ENCODE data around the gene HOXA5.

HOXA5 gene

DNA sequence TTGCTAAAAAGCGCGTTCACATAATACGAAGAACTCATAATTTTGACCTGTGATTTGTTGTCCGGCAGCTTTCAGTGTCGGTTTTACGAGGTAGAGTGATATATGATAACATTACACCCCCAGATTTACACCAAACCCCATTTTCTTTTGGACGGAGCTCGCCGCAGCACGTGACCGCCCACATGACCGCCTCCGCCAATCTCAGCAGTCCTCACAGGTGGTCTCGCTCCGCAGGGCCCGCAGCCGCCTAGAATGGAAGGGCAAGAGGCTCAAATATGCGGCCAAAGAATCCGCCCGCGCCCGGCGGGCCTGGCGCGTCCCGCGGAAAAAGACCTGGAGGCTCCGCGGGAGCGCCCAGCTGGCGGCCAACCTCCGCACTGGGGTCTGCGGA, 13.0 kb upstream of the HOXA5 start, which contains the start of gene HOXA7:
HOXA7 (minus strand) TSS at position 168 of the 391 bp plus-strand sequence; CDS start at position 38, 130 bp downstream.
- H3K27me3 ChIP-seq: peaks cover 98% of the 10 kb centered on the region
- H3K4me1 ChIP-seq: no peaks in the 10 kb centered on the region
- peak within 1 kb of the TSS; percentile 20; the same call in 1 of the 2 replicates for H3K4me3 ChIP-seq (ENCODE audit: low read depth, low read length)
- TF ChIP-seq, protein P1, sequence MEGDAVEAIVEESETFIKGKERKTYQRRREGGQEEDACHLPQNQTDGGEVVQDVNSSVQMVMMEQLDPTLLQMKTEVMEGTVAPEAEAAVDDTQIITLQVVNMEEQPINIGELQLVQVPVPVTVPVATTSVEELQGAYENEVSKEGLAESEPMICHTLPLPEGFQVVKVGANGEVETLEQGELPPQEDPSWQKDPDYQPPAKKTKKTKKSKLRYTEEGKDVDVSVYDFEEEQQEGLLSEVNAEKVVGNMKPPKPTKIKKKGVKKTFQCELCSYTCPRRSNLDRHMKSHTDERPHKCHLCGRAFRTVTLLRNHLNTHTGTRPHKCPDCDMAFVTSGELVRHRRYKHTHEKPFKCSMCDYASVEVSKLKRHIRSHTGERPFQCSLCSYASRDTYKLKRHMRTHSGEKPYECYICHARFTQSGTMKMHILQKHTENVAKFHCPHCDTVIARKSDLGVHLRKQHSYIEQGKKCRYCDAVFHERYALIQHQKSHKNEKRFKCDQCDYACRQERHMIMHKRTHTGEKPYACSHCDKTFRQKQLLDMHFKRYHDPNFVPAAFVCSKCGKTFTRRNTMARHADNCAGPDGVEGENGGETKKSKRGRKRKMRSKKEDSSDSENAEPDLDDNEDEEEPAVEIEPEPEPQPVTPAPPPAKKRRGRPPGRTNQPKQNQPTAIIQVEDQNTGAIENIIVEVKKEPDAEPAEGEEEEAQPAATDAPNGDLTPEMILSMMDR (IDR thresholded peaks at IDR 0.05; ENCODE audit: low read depth, low read length): no peak
- no peaks in the 10 kb centered on the region for H3K36me3 ChIP-seq
- peak; percentile 11 for DNase-seq
- no peaks in the 10 kb centered on the region for H3K9me3 ChIP-seq

DNA sequence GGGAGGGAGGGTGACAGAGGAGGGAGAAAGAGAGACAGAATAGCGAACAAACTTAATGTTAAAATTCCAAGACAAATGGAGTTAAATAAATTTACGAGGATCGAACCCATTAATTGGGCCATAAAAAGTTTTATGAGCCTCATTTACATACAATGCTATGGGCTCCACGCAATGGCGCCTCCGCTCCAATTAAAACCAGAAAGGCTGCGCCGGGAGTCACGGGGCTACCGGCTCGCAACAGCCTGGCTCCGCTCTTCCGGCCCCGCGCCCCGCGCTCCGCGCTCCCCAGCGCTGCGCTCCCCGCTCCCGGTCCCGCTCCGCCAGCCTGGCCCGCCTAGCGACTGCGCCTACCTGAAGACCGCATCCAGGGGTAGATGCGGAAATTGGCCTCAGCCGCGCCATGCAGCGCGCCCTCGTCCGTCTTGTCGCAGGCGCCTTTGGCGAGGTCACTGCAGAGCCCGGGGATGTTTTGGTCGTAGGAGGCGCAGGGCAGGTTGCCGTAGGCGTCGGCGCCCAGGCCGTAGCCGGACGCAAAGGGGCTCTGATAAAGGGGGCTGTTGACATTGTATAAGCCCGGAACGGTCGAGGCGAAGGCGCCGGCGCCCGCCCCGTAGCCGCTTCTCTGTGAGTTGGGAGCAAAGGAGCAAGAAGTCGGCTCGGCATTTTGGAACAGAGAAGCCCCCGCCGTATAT, 12.5 kb upstream of the HOXA5 start:
- Histone ChIP-seq H3K4me1 (no peaks in the 10 kb centered on the region), H3K4me3 (ENCODE audit: low read depth, low read length) (peak overlapping the region; percentile 20; the same call in 1 of the 2 replicates), H3K36me3 (no peaks in the 10 kb centered on the region), H3K27me3 (peaks cover 100% of the 10 kb centered on the region), H3K9me3 (no peaks in the 10 kb centered on the region)
- TF ChIP-seq, protein P1 (IDR thresholded peaks at IDR 0.05; ENCODE audit: low read depth, low read length): no peak
- peak; percentile 6 for DNase-seq

DNA sequence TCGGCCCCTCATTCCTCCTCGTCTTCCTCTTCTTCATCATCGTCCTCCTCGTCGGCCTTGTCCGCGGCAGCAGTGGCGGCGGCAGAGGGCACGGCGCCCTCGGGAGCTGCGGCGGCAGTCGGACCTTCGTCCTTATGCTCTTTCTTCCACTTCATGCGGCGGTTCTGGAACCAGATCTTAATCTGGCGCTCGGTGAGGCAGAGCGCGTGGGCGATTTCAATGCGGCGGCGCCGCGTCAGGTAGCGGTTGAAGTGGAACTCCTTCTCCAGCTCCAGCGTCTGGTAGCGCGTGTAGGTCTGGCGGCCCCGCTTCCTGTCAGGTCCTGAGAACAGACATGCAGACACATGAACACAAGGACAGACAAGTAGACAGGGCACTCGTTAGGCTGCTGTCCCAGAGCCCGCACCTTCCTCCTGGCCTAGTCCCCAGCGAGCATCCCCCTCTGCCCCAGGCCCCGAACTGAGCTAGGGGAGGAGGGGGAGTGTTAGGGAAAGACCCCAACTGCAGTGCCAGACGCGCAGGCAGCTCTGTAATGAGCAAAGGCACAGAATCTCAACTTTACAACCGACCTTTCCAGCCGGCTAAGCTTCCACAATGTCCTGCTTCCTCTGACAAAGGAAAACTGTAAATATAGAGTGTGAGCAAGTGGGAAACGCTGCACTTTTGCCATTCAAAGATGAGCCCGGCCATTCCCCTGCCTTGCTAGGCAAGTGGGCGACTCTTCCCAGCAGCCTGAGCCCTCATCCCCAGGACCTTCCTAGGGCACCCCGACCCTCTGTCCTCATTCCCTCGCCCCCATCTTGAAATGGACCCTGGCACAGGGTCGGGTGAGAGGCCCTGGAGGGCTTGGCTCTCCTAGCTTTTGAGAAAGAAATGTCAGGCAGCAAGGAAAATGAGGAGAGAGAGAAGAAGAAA, 11.7 kb upstream of the HOXA5 start:
- peaks cover 100% of the 10 kb centered on the region for H3K27me3 ChIP-seq
- H3K4me3 ChIP-seq (ENCODE audit: low read depth, low read length): no peak overlapping the region
- H3K36me3 ChIP-seq: no peaks in the 10 kb centered on the region
- H3K9me3 ChIP-seq: no peaks in the 10 kb centered on the region
- TF ChIP-seq, protein P1 (IDR thresholded peaks at IDR 0.05; ENCODE audit: low read depth, low read length): no peak
- no peaks in the 10 kb centered on the region for H3K4me1 ChIP-seq
- DNase-seq: peak; percentile 17

DNA sequence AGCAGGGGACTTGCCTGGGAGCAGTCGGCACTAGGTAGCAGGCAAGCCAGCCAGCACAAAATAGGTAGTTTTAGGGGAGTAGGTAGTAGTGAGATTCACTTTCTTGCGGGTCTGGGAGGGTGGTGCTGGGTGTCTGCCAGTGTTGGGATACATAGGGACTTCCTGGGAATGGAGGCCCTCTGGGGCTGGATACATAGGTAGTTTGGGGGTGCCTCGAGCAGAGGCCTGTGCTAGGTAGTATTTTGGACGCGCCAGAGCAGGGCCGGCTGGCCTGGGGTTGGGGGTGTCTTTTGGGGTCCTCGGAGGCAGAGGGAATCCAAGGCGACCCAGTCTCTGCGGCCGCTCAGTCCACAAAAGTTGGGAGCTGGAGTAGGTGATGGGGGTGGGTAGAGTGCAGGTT, 10.9 kb upstream of the HOXA5 start:
- H3K9me3 ChIP-seq: no peaks in the 10 kb centered on the region
- TF ChIP-seq, protein P1 (IDR thresholded peaks at IDR 0.05; ENCODE audit: low read depth, low read length): no peak
- no peaks in the 10 kb centered on the region for H3K4me1 ChIP-seq
- peaks cover 100% of the 10 kb centered on the region for H3K27me3 ChIP-seq
- no peak overlapping the region for H3K4me3 ChIP-seq (ENCODE audit: low read depth, low read length)
- no peak for DNase-seq
- no peaks in the 10 kb centered on the region for H3K36me3 ChIP-seq

DNA sequence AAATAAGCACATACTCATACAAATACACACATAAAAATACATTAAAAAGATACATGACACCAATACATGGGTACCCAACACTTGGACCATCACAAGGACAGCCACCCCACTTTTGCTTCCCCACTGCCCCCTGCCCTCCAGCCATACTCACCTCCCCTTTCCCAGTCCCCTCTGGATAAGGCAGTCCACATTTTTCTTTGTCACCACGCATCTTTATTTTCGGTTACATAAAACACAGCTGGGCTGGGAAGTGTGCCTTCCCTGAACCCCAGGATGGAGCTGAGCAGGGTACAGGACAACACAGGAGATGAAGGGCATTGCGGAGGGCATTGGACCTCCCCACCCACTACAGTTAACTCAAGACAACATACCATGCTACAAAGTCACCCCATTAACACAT, 10.0 kb upstream of the HOXA5 start:
- no peaks in the 10 kb centered on the region for H3K4me1 ChIP-seq
- TF ChIP-seq, protein P1 (IDR thresholded peaks at IDR 0.05; ENCODE audit: low read depth, low read length): no peak
- H3K9me3 ChIP-seq: no peaks in the 10 kb centered on the region
- peaks cover 100% of the 10 kb centered on the region for H3K27me3 ChIP-seq
- DNase-seq: no peak
- H3K36me3 ChIP-seq: no peaks in the 10 kb centered on the region
- H3K4me3 ChIP-seq (ENCODE audit: low read depth, low read length): no peak overlapping the region
